Uterus (tissue), 2 donors: ENCODE results near the gene ITPR1.

ENCODE experiments used
- CTCF ChIP-seq, 4 experiments: fragments of 200-600 bp in 2 of 4; fragments of 450-650 bp in 2 of 4; sonication (generic) in 2 of 4; IDR thresholded peaks; one replicate each; pipeline ENCODE4 v1.5.1; 2016 to 2019; ENCODE audit warnings: antibody characterized with exemption in 4 of 4, mild to moderate bottlenecking in 2 of 4, moderate library complexity in 1 of 4
- POLR2A ChIP-seq, 2 donors: fragments of 450-650 bp; IDR thresholded peaks; one replicate each; pipeline ENCODE4 v1.6.1; 2016; ENCODE audit warnings: antibody characterized with exemption in 2 of 2, mild to moderate bottlenecking in 1 of 2, moderate library complexity in 1 of 2

DNA sequence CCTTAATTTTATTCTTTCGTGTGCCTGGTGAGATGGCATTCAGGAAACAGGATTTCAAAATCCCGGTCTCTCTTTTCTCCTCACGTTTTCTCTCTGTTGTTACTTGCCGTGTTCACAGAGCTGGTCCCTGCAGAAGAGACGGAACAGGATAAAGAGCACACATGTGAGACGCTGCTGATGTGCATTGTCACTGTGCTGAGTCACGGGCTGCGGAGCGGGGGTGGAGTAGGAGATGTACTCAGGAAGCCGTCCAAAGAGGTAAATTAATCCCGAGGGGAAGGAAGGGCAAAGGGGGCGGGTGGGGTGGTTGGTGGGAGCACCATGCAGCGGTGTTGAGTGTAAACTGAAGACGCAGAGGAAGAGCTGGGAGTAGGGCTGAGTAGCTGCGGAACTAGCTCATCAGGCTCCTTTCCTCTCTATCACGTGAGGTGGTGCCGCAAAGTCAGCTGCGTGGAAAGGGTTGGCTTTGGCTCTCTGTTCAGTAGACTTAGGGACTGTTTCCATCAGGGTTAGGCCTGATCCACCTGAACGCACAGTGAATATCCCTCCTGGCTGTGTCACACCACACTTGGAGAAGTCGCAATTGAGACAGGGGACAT, 321.3 kb downstream of the ITPR1 start:
- TF ChIP-seq CTCF (IDR thresholded peaks at IDR 0.05) (no peak), POLR2A (IDR thresholded peaks at IDR 0.05) (no peak)
